Activated naive CD4-positive, alpha-beta T cell treated with anti-CD3 and anti-CD28 coated beads for 36 hours (primary cell): ENCODE data around the gene FMN1. TPM values are rescaled to one million over a fixed set of nuclear protein-coding genes. Genes with fewer than 3 reads are reported as not detected.
A peak's percentile ranks its signal among the peaks of the same experiment; 100 is the strongest.
"Not testable (repeated sequence)": the region's sequence is repeated elsewhere in the genome, so short reads cannot be mapped to it uniquely, and the experiment has no call there.

ENCODE experiments used
- CTCF ChIA-PET: fragments of 350-600 bp; sonication (Branson Sonifier 250); formaldehyde crosslinking; loops from one replicate; lab custom pipeline; 2021; ENCODE audit warnings: antibody characterized with exemption; lab: Charles Lee
- DNase-seq: peaks from one replicate; pipeline ENCODE4 v3.0.0-alpha.2; 2020
- H3K27ac Mint-ChIP-seq: one replicate; pipeline ENCODE4 v1.8.0; 2021; ENCODE audit warnings: mild to moderate bottlenecking, mixed read lengths
- H3K27me3 Mint-ChIP-seq: one replicate; pipeline ENCODE4 v1.8.0; 2021; ENCODE audit warnings: low read depth, mixed read lengths
- H3K36me3 Mint-ChIP-seq: one replicate; pipeline ENCODE4 v1.8.0; 2021; ENCODE audit warnings: low read depth, mixed read lengths
- H3K4me1 Mint-ChIP-seq: one replicate; pipeline ENCODE4 v1.8.0; 2021; ENCODE audit warnings: low read depth, mixed read lengths
- H3K4me3 Mint-ChIP-seq: one replicate; pipeline ENCODE4 v1.8.0; 2021; ENCODE audit warnings: mild to moderate bottlenecking, moderate library complexity, mixed read lengths
- H3K9me3 Mint-ChIP-seq: one replicate; pipeline ENCODE4 v1.8.0; 2021; ENCODE audit warnings: mixed read lengths
- intact Hi-C: fragments of 100-400 bp; cut with micrococcal nuclease; formaldehyde crosslinking; loops from one replicate; pipeline ENCODE4 v1.15.1; 2023
- total RNA-seq, 2 experiments: library from RNA; stranded (reverse); gene quantifications; one replicate each; pipeline ENCODE4 v1.2.3, GENCODE V29; 2021

The FMN1 gene
- total RNA-seq, 2 experiments from 2014 or later: 0.02 to 0.12 TPM

DNA sequence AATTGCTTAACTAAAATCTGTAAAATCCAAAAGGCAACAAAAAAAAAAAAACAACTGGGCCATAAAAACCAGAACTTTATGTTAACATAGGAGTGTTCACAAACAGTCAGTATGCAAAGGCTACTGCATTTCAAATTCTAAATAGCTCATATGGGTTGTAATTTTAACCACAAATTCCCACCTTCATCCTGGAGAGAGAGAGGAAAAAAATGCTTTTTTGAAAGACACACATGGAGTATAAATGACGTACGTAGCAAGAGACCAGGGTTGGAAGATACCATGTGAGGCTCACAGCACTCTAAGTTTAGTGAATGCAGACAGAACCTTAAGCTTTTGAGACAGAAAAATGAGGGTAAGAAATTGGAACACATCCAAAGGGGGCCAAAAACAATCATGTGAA lies 115.9 kb downstream of the FMN1 start:
- no peak for DNase-seq
- CTCF ChIA-PET: interaction anchor here (1.0 kb wide), 1 partner anchor 8 kb away, joined by 3 read pairs; no protein-coding TSS in a partner anchor
- Mint-ChIP-seq H3K36me3 (no peaks in the 10 kb centered on the region), H3K27ac (no peak overlapping the region), H3K4me3 (no peak overlapping the region), H3K4me1 (no peaks in the 10 kb centered on the region), H3K9me3 (no peaks in the 10 kb centered on the region), H3K27me3 (no peaks in the 10 kb centered on the region)
- intact Hi-C loops: no loop called here

DNA sequence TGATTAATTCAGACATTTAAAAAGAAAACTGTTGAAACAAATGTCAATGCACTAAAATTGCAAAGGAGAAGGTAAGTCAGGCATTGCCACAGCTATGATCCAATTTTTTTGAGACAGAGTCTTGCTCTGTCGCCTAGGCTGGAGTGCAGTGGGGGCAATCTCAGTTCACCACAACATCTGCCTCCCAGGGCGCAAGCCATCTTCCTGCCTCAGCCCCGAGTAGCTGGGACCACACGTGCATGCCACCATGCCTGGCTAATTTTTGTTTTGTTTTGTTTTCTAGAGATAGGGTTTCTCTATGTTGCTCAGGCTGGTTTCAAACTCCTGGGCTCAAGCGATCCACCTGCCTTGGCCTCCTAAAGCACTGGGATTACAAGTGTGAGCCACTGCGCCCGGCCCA lies 117.6 kb downstream of the FMN1 start:
- no peak overlapping the region for H3K27ac Mint-ChIP-seq
- no peaks in the 10 kb centered on the region for H3K36me3 Mint-ChIP-seq
- intact Hi-C loops: no loop called here
- no peaks in the 10 kb centered on the region for H3K27me3 Mint-ChIP-seq
- no peak overlapping the region for H3K4me3 Mint-ChIP-seq
- DNase-seq: no peak
- no peaks in the 10 kb centered on the region for H3K4me1 Mint-ChIP-seq
- CTCF ChIA-PET: no interaction called here
- H3K9me3 Mint-ChIP-seq: no peaks in the 10 kb centered on the region

DNA sequence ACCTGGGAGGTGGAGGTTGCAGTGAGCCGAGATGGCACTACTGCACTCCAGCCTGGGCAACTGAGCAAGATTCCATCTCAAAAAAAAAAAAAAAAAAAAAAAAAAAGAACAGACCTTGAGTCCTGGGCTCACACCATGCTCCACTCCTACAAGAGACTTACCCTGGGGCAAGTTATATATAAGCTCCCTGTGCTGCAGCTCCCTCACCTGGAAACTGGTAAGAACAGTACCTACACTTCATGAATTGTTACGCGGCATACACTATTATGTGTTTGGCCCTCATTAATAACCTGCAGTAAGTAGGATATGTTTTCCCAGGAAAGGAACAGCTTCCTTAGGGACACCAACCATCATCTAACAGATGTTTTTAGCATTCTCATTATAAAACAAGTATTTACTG lies 119.6 kb downstream of the FMN1 start:
- intact Hi-C loops: no loop called here
- Mint-ChIP-seq H3K9me3 (no peaks in the 10 kb centered on the region), H3K27me3 (no peaks in the 10 kb centered on the region), H3K4me3 (no peak overlapping the region), H3K27ac (no peak overlapping the region), H3K4me1 (no peaks in the 10 kb centered on the region), H3K36me3 (no peaks in the 10 kb centered on the region)
- CTCF ChIA-PET: no interaction called here
- no peak for DNase-seq

DNA sequence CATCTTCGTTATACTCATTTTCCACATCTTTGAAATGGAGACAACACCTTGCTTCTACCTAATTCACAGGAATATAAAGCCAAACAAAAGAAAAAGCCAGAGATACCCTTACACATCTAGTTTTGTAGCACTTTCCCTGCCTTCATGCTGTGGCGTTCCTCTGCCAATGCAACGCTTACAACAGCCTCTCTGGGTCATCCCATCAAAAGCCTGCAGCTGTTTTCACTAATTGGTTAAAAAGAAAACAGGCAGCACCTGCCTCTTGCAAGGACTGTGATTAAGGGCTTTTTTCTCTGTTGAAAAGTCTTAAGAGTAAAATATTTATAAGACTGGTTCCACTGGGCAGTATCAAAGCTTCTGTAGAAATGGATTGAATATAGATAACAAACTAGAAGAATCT lies 120.3 kb downstream of the FMN1 start:
- no peaks in the 10 kb centered on the region for H3K9me3 Mint-ChIP-seq

DNA sequence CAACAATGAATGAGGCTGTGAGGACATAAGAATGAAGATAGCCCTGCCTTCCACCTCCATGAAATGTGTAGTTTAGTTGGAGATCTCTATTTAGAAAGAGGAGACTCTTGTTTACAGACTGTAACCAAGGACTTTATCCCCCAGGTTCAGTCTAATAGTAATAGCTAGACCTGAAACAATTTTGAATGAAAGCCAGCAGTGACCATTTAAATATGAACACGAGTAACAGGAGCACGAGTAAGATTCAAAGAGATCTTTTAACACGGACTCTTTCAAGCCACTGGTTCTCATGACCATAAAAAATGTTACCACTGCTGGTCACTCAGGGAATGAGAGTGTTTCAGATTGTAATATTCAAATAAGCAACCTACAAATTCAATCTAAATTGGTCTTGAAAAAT lies 123.1 kb downstream of the FMN1 start:
- CTCF ChIA-PET: no interaction called here
- peaks cover 9% of the 10 kb centered on the region for H3K4me1 Mint-ChIP-seq
- no peak overlapping the region for H3K27ac Mint-ChIP-seq
- H3K36me3 Mint-ChIP-seq: no peaks in the 10 kb centered on the region
- intact Hi-C loops: no loop called here
- H3K9me3 Mint-ChIP-seq: no peaks in the 10 kb centered on the region
- no peak overlapping the region for H3K4me3 Mint-ChIP-seq
- no peaks in the 10 kb centered on the region for H3K27me3 Mint-ChIP-seq
- DNase-seq: no peak

More for the DNA sequence above, 120.3 kb downstream of the FMN1 start:
- H3K36me3 Mint-ChIP-seq: no peaks in the 10 kb centered on the region
- intact Hi-C loops: no loop called here
- DNase-seq: no peak
- H3K27ac Mint-ChIP-seq: no peak overlapping the region
- no peaks in the 10 kb centered on the region for H3K27me3 Mint-ChIP-seq
- CTCF ChIA-PET: no interaction called here
- H3K4me3 Mint-ChIP-seq: no peak overlapping the region
- H3K4me1 Mint-ChIP-seq: no peaks in the 10 kb centered on the region

DNA sequence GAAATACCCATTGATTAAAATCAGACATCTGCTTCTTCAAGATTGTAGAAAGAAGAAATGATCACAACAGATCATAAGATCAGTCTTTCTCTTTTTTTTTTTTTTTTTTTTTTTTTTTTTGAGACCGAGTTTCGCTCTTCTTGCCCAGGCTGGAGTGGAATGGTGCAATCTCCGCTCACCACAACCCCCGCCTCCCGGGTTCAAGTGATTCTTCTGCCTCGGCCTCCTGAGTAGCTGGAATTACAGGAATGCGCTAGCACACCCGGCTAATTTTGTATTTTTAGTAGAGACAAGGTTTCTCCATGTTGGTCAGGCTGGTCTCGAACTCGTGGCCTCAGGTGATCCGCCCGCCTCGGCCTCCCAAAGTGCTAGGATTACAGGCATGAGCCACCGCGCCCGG lies 124.6 kb downstream of the FMN1 start:
- H3K27me3 Mint-ChIP-seq, DNase-seq, CTCF ChIA-PET, H3K27ac Mint-ChIP-seq, H3K4me3 Mint-ChIP-seq, H3K9me3 Mint-ChIP-seq, H3K36me3 Mint-ChIP-seq, H3K4me1 Mint-ChIP-seq: not testable (repeated sequence)
- intact Hi-C loops: loop anchor here (5.0 to 10.0 kb wide), 2 partner anchors 43 to 405 kb away; no protein-coding TSS in a partner anchor

DNA sequence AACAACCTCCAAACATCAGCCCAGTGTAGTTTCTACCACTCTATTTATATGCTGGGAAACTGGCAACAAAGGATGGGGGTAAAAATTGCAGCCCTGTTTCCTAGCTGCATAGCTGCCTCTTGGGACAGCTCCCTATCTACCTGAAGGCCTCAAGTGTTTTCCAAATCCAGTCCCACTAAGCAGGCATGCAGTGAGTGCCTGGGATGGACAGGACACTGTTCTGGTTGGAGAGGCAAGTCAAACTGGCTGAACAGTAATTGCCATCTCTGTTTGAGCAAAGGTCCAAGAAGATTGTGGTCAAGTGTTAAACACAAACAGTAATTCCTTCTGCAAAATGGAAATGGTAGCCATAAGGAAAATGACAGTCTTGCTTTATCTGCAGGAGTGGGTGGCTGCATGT lies 125.4 kb downstream of the FMN1 start:
- Mint-ChIP-seq H3K27me3 (peaks cover 5% of the 10 kb centered on the region), H3K4me1 (peaks cover 9% of the 10 kb centered on the region), H3K4me3 (no peak overlapping the region), H3K27ac (no peak overlapping the region), H3K9me3 (no peaks in the 10 kb centered on the region), H3K36me3 (no peaks in the 10 kb centered on the region)
- CTCF ChIA-PET: no interaction called here
- DNase-seq: no peak
- intact Hi-C loops: loop anchor here (5.0 to 10.0 kb wide), 2 partner anchors 42 to 404 kb away; no protein-coding TSS in a partner anchor

DNA sequence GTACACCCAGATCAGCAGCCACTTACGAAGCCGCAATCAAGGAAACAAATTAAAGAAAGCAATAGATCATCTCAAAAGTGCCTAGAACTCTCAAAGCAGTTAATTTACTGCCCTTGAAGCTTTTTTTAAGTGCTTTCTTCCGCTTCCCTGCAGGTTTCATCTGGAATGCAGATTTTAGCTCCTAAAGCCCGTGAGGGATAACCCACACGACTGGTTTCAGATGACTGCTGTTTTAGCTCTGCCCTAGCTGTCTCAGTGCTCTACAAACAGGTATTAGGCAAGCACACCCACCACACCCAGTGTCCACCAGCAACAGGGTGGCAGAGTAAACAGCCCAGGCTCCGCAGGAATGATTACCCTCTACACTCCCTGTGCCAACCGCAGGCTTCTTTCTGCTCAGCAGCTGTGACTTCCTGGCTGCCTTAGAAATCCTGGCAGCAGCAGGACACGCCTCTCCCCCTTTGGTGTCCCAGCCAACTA lies 126.0 kb downstream of the FMN1 start:
- DNase-seq: no peak
- CTCF ChIA-PET: no interaction called here
- no peak overlapping the region for H3K4me3 Mint-ChIP-seq
- intact Hi-C loops: loop anchor here (5.0 to 10.0 kb wide), 2 partner anchors 41 to 404 kb away; no protein-coding TSS in a partner anchor
- H3K9me3 Mint-ChIP-seq: no peaks in the 10 kb centered on the region
- H3K4me1 Mint-ChIP-seq: peaks cover 9% of the 10 kb centered on the region
- no peaks in the 10 kb centered on the region for H3K36me3 Mint-ChIP-seq
- H3K27me3 Mint-ChIP-seq: peaks cover 5% of the 10 kb centered on the region
- H3K27ac Mint-ChIP-seq: no peak overlapping the region

DNA sequence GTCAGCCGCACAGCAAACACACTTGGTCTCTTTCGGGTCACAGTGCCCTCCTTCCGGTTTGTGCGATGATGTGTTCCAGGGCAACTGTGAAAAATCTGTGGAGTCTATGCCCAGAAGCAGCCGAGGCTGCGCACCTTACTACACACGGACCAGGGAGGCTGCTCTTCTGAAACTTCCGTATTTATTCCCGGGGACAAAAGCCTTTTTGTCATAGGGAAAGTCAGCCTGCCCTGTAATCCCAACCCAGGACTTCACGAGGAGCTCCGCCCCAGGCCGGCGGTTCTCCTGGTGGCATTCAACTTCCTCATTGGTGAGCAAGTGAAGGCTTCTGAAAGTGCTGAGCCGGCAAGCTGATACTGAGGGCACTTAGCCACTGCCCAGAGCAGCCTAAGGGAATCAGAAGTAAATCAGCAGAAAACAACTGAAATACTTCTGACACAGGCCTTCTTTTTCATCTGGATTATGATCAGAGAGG lies 126.5 kb downstream of the FMN1 start:
- H3K4me3 Mint-ChIP-seq: peak overlapping the region; percentile 22
- no peaks in the 10 kb centered on the region for H3K36me3 Mint-ChIP-seq
- H3K4me1 Mint-ChIP-seq: peaks cover 9% of the 10 kb centered on the region
- H3K27ac Mint-ChIP-seq: no peak overlapping the region
- intact Hi-C loops: loop anchor here (5.0 to 10.0 kb wide), 2 partner anchors 41 to 403 kb away; no protein-coding TSS in a partner anchor
- H3K9me3 Mint-ChIP-seq: no peaks in the 10 kb centered on the region
- peak; percentile 10 for DNase-seq
- CTCF ChIA-PET: no interaction called here
- H3K27me3 Mint-ChIP-seq: peaks cover 5% of the 10 kb centered on the region

DNA sequence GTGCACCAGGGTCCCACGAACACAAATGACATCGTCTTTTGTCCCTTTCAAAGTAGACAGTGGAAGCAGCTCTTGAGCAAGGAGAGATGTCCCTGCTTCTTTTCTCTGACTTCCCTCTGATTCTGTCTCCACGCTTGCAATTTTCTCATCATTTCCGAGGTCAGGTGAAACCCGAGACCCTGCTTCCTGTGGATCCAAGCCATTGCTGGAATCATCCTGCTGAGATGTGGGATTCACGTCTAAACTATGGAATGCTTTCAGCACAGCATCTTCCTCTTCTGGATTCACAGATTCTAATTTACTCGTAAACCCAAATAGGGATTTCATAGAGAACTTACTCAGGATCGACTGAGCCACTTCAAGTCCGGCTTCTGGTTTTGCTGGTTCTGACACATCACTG lies 127.1 kb downstream of the FMN1 start:
- peaks cover 5% of the 10 kb centered on the region for H3K27me3 Mint-ChIP-seq
- intact Hi-C loops: loop anchor here (5.0 to 10.0 kb wide), 2 partner anchors 40 to 403 kb away; no protein-coding TSS in a partner anchor
- DNase-seq: no peak
- peak overlapping the region; percentile 22 for H3K4me3 Mint-ChIP-seq
- peaks cover 9% of the 10 kb centered on the region for H3K4me1 Mint-ChIP-seq
- H3K9me3 Mint-ChIP-seq: no peaks in the 10 kb centered on the region
- CTCF ChIA-PET: no interaction called here
- no peak overlapping the region for H3K27ac Mint-ChIP-seq
- no peaks in the 10 kb centered on the region for H3K36me3 Mint-ChIP-seq

DNA sequence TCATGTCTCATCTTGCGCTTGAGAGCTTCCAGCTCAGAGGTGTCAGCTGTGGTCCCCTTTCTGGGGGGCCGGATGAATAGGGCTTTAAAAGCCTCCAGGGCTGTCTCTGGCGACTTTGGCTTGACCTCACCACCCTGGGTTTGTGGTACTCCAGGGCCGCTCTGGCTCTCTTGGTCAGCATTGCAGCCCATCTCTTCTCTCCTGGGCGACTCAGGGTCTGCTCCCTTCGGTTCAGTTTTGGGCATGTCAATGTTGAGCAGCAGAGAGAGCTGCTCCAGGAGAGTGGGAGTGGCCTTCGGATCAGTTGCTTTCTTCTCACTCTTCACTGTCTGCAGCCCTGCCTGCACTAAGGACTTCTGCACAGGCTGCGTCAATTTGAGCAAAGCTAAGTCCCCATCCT lies 127.9 kb downstream of the FMN1 start:
- no peak overlapping the region for H3K27ac Mint-ChIP-seq
- no peak for DNase-seq
- peaks cover 9% of the 10 kb centered on the region for H3K4me1 Mint-ChIP-seq
- CTCF ChIA-PET: no interaction called here
- H3K4me3 Mint-ChIP-seq: no peak overlapping the region
- intact Hi-C loops: loop anchor here (5.0 to 10.0 kb wide), 2 partner anchors 39 to 402 kb away; no protein-coding TSS in a partner anchor
- no peaks in the 10 kb centered on the region for H3K36me3 Mint-ChIP-seq
- H3K27me3 Mint-ChIP-seq: peaks cover 5% of the 10 kb centered on the region
- no peaks in the 10 kb centered on the region for H3K9me3 Mint-ChIP-seq

DNA sequence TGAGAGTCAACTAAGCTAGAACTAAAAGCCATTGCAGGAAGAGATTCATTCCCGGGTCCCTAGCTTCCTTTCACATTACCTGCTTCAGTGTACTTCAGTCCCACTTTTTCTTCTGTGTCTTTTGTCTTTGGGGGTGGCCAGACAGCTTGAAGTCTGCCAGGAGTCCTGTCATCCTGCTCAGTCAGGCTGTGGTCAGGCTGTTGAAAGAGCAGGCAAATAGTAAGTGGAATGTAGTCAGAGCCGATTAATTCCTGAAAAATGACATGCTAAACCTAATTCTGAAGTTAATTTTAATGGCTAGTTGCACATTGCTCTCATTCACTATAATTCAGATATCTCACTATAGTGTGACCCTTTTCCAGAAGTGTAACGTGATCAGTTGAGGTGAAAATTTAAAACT lies 129.6 kb downstream of the FMN1 start:
- H3K9me3 Mint-ChIP-seq: no peaks in the 10 kb centered on the region
- peaks cover 5% of the 10 kb centered on the region for H3K27me3 Mint-ChIP-seq
- DNase-seq: no peak
- CTCF ChIA-PET: interaction anchor here (0.6 kb wide), 1 partner anchor 41 kb away, joined by 3 read pairs; no protein-coding TSS in a partner anchor
- H3K27ac Mint-ChIP-seq: no peak overlapping the region
- peaks cover 9% of the 10 kb centered on the region for H3K4me1 Mint-ChIP-seq
- no peak overlapping the region for H3K4me3 Mint-ChIP-seq
- H3K36me3 Mint-ChIP-seq: no peaks in the 10 kb centered on the region
- intact Hi-C loops: loop anchor here (5.0 to 10.0 kb wide), 2 partner anchors 38 to 400 kb away; no protein-coding TSS in a partner anchor

DNA sequence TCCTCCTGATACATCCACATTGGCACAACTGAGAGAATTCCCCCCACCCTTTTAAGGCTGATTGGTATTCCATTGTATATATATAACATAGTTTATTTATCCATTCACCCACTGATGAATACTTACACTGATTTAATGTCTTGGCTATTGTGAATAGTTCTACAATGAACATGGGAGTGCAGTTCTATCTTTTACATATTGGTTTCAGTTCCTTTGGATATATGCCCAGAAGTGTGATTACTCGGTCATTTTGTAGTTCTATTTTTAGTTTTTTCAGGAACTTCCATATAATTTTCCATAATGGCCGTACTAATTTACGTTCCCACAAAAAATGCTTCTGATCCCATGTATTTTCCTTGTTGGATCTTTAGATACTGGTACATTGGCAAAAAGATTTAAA lies 135.3 kb downstream of the FMN1 start:
- Mint-ChIP-seq H3K27me3 (peaks cover 2% of the 10 kb centered on the region), H3K9me3 (no peaks in the 10 kb centered on the region), H3K36me3 (no peaks in the 10 kb centered on the region), H3K4me3 (no peak overlapping the region), H3K27ac (no peak overlapping the region), H3K4me1 (no peaks in the 10 kb centered on the region)
- DNase-seq: no peak
- CTCF ChIA-PET: interaction anchor here (1.2 kb wide), 1 partner anchor 37 kb away, joined by 3 read pairs; no protein-coding TSS in a partner anchor
- intact Hi-C loops: no loop called here
